NCI-H82 treated with DMSO at 0.1 percent for 48 hours (cell line): Measurements from ENCODE around the gene THAP7.

Experiments used
- DNase-seq: peaks from one replicate; lab custom pipeline; 2025; ENCODE audit not compliant: unreplicated experiment; lab: John Stamatoyannopoulos, UW

Gene THAP7

GRCh38 chr22:20949698-20950183 lies 52.2 kb downstream of the THAP7 start:
- no peak for DNase-seq
